K562 (cell line): ENCODE results near the gene CDH12. TPM values are rescaled to one million over a fixed set of nuclear protein-coding genes. Genes with fewer than 3 reads are reported as not detected.

Experiments used
- FOXJ2 ChIP-seq: fragments of 200-800 bp; sonication (Bioruptor generic); IDR thresholded peaks from 2 replicates; pipeline ENCODE4 v1.6.1; 2016; ENCODE audit warnings: missing genetic modification characterization, missing compliant biosample characterization
- NKRF ChIP-seq: fragments of 450-650 bp; IDR thresholded peaks from 2 replicates; pipeline ENCODE4 v1.6.1; 2016; ENCODE audit warnings: borderline replicate concordance
- NR3C1 ChIP-seq: sonication (generic); formaldehyde crosslinking; IDR thresholded peaks from 2 replicates; pipeline ENCODE4 v1.8.1; 2022; ENCODE audit warnings: missing genetic modification reagents
- ZNF217 ChIP-seq: sonication (generic); formaldehyde crosslinking; IDR thresholded peaks from 2 replicates; pipeline ENCODE4 v1.8.0; 2022; ENCODE audit warnings: mild to moderate bottlenecking, missing genetic modification reagents
- ZNF232 ChIP-seq: sonication (generic); formaldehyde crosslinking; IDR thresholded peaks from 2 replicates; pipeline ENCODE4 v1.8.0; 2022; ENCODE audit warnings: mild to moderate bottlenecking, missing genetic modification reagents
- ZNF318 ChIP-seq, 2 experiments: fragments of 450-650 bp; IDR thresholded peaks; 2 replicates each; pipeline ENCODE4 v1.6.1; 2016; ENCODE audit warnings: mild to moderate bottlenecking in 2 of 2, borderline replicate concordance in 1 of 2, low read depth in 1 of 2, moderate library complexity in 1 of 2
- ZNF76 ChIP-seq: fragments of 250-450 bp; sonication (Bioruptor Pico); IDR thresholded peaks from 2 replicates; pipeline ENCODE4 v1.4.0; 2020; ENCODE audit warnings: mild to moderate bottlenecking, moderate library complexity, borderline replicate concordance
- polyA plus RNA-seq, 8 experiments: library from polyadenylated mRNA; depleted of rRNA in 4 of 8; stranded (reverse) in 5 of 8; unstranded in 3 of 8; fragments of >200 nt; fragmentation: Nextera tagmentation in 2 of 8; fragmentation: Illumina TruSeq in 1 of 8; extraction: Ambion mirVana in 2 of 8; extraction: Trizol in 1 of 8; gene quantifications; 2 replicates each; pipeline versions ENCODE4 v1.2.1 to v1.2.3, GENCODE V29; 2011 to 2014; ENCODE audit warnings: inconsistent platforms in 1 of 8, missing spikeins in 1 of 8
- total RNA-seq, 7 experiments: library from RNA; depleted of rRNA in 6 of 7; stranded (reverse); fragments of >200 nt in 6 of 7; fragmentation: Illumina TruSeq in 2 of 7; extraction: Trizol in 2 of 7; gene quantifications; 2 replicates each; pipeline versions ENCODE4 v1.2.1 to v1.2.3, GENCODE V29; 2011 to 2021; ENCODE audit warnings: low replicate concordance in 1 of 7

CDH12 gene
- total and polyA plus RNA-seq, 9 of the 15 experiments (the other 6 are each of a cell fraction or from before 2014, with no cell fraction given): 0.03 to 1.7 (median 0.37) TPM

GRCh38 chr5:22625451-22625850, 227.7 kb downstream of the CDH12 start (continued):
- no peak for TF ChIP-seq ZNF76 (CRISPR knock-in tag)
- TF ChIP-seq ZNF318 (IDR thresholded peaks at IDR 0.05; ENCODE audit: borderline replicate concordance in 1 of 2, low read depth in 1 of 2): no peak
- TF ChIP-seq FOXJ2: no peak
- TF ChIP-seq NR3C1: no peak
- TF ChIP-seq ZNF232 (CRISPR knock-in tag): no peak
- no peak for TF ChIP-seq ZNF217 (CRISPR knock-in tag)
- TF ChIP-seq NKRF: no peak
